ENCODE results near the gene HS3ST2.

The HS3ST2 gene

GRCh38 chr16:22813948-22814710, at the start of gene HS3ST2:
Gene HS3ST2 (plus strand): TSS chr16:22814162. CDS start chr16:22814611, 449 bp downstream.
- no peak for DNase-seq (ENCODE audit: low read depth in 2 of 2)

DNA sequence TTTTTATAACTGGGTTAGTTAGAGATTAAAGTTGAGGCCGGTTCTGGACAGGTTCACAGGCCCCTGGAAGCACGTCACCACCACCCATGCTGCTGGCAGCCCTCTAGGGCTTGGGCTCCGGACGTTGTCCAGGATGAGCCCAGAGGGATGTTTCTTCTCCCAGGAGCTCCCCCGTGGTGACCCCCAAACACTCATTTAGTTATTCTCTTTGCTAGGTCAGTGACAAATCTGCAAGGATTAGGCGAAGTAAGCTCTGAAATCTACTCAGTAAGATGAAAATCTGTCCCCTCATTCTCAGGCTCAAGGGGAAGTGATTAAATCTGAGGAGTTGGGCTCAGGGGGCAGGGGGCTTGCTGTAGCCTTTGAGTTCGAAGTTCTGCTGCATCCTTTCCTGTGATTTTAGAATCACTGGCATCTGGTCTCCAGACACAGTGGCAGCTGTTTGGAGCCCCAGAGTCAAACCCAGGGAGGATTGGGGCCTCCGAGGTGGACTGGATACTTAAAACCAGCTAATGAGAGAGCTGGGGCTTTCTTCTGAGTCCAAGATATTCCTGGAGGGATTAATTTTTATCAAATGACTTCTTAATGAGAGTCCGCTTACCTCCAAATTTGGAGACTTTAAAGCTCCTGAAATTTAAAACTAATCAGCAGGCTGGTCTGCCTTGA, 49.2 kb upstream of the HS3ST2 start:
- DNase-seq (ENCODE audit: low read depth in 2 of 2) = no peak

DNA sequence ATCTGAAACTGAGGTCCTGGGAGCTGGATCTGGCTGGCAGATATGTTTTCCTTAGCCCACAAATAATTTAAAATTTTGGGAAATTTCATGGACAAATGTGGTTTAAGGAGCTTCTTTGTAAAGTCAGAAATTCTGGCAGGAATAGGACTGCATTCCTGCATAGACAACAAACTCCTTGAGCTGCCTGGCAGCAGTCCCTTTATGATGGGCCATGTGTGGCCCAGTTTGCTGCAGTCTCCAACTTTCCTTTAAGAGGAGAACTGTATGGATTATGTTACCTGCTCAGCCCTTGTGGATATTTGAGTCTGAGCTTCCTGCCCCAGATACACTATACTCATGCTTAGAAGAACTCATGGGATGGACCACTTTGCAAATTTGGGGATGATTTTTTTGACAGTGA, 48.5 kb upstream of the HS3ST2 start:
- DNase-seq (ENCODE audit: low read depth in 2 of 2) = no peak

- no peak for DNase-seq (ENCODE audit: low read depth in 2 of 2)
Measured at GRCh38 chr16:22770866-22771265, 43.1 kb upstream of the HS3ST2 start.

GRCh38 chr16:22771551-22771950, 42.4 kb upstream of the HS3ST2 start:
- DNase-seq (ENCODE audit: low read depth in 2 of 2) = no peak

DNA sequence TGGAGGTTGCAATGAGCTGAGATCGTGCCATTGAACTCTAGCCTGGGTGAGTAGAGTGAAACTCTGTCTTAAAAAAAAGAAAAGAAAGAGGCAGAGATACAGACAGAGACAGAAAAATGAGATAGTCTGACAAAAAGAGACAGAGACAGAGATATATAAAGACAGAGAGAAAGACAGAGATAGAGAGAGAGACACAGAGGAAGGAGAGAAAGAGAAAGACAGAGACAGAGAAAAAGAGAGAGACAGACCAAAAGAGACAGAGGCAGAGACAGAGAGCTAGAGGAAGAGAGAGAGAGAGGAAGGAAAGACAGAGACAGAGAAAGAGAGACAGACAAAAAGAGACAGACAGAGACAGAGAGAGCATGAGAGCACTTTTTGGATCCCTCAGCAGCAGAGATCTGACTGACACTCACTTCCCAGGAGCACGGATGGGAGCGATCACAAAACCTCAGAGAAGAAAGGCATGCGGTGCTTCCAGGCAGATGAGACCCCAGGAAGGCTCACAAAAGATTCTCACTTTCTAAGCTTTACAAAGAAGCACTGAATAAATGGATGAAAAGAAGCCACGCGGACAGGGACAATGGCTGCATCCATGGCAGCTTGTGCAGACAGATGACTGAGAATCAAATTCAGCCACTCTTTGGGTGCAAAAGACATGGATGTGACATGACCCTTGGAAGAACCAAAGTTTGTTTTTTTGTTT, 38.6 kb upstream of the HS3ST2 start:
- DNase-seq (ENCODE audit: low read depth in 2 of 2) = no peak

DNA sequence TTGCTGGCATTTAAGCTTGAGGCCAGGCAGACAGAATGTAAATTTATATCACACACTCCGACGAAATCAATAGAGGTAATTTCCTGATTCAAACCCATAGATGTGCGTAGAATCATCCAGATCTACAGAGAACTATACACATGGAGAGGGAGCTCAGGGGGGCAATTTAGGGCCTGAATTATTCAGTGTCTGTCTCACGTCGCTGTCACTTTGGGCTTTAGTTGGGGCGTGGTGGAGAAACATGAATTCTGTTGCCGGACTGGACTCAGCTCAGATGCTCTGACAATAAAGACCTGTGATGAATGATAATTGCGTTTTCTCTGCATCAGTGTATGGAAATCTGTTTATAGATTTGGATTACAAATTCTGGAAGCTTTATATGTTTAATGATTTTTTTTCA, 32.5 kb upstream of the HS3ST2 start:
- no peak for DNase-seq (ENCODE audit: low read depth in 2 of 2)

DNA sequence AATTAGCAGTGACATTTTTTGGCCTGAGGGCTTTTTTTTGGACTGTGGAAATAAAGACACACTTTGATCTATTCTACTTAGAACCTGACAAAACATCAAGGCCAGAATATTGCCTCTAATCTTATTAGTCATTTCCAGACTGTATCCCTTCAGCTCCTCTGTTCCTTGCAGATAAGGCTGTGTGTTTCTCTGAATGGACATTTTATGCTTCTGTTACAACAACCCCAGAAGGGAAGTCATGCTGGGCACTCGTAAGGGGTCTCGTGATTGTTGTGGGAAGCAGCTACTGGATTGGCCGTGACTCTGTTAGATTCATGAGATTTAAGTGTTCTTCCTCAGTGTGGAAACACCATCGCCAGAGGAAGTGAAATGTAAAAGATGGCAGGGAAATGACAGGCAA, 31.6 kb upstream of the HS3ST2 start:
- no peak for DNase-seq (ENCODE audit: low read depth in 2 of 2)

DNA sequence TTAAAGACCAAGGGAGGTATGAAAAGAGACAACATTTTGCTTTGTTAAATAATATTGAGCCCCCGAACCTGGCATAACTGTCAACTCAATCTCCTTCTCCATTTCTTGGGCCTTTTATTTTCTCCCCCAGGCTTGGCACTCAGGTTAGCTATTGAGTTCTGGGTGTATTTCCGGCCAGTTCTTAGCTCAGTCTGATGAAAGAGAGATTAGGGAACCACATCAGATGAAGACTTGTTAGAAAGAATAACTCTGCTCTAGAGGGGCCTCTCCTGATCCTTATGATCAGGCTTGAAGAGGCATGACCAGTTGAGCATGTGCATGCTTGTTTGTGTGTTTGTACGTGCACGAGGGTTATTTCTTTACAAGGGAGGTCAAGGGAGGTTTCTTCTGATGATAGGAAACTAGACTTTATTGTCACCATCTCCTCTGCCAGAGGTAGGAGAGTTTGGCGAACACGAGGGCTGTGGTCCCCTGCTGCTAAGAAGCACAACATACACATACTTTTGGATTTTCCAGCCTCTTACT, 29.2 kb upstream of the HS3ST2 start:
- no peak for DNase-seq (ENCODE audit: low read depth in 2 of 2)

- no peak for DNase-seq (ENCODE audit: low read depth in 2 of 2)
Measured at GRCh38 chr16:22785552-22785951, 28.4 kb upstream of the HS3ST2 start.

DNA sequence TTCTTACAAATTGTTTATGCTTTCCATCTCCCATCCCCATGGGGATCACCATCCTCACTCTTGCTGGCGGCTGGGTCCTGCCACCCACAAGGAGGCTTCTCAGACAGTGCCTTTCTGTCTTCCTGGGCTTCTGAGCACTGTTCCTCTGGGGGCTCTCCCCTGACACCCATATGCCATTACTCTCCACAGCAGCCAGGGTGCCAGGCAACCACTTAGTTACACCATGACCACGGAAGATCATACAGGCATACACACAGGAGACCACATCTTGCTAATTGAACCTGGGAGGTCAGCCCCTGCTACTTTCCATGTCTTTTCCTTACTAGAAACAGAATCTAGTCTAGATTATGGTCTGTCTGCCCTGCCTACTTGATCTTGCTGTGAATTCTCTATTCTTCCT, 27.7 kb upstream of the HS3ST2 start:
- no peak for DNase-seq (ENCODE audit: low read depth in 2 of 2)

DNA sequence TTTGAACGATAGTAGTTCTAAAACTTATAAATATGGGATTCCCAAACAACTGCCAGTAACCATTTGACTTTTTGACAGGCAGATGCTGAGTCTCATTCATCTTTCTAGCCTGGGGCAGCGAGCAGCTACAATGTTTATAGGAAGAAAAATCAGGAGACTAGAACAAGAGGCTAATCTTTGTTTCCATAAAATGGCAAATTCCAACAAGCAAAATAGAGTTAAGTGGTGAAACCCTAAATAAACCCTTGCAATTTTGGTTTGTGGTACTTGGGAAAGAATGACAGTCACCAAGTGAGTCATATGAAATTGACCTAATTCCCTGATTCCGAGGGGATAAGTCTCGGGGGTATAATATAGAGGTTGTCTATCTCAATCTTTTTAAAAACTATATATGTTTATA, 27.3 kb upstream of the HS3ST2 start:
- no peak for DNase-seq (ENCODE audit: low read depth in 2 of 2)

- DNase-seq (ENCODE audit: low read depth in 2 of 2) = no peak
Measured at GRCh38 chr16:22787466-22788192, 26.3 kb upstream of the HS3ST2 start.

DNA sequence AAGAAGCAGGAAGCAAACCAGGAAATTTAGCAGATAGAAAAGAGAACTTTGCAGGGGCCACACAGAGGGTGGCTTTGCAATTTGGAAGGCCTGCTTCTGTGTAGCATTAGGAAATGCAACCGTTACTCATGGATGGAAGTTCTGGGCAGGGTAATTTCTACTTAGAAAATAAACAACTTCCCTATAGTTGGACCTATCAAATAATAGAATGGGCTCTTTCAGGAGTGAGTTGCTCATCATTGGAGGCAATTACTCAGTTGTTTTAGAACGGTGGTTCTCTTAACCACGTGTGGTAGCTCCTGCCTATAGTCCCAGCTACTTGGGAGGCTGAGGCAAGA, 25.8 kb upstream of the HS3ST2 start:
- DNase-seq (ENCODE audit: low read depth in 2 of 2) = no peak

GRCh38 chr16:22789281-22789945, 24.5 kb upstream of the HS3ST2 start:
- DNase-seq (ENCODE audit: low read depth in 2 of 2) = no peak

GRCh38 chr16:22797551-22797950, 16.4 kb upstream of the HS3ST2 start:
- no peak for DNase-seq (ENCODE audit: low read depth in 2 of 2)

DNA sequence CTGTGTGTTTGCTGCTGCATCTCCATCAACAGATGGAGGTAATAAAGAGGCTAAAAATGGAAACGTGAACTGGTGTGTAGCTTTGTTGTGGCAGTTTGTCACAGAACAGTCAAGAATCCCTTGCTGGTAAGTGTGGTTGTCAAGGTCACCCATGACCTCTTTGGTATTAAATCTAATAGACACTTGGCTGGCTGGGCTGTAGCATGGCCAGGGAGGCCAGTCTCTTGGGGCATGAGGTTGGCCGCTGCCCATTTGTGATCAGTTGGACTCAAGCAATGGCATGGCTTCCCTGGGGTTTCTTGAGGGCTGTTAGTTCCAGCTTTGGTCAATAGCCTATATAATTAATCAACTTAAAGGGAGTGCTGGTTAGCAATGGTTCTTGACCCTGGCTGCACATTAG, 14.8 kb upstream of the HS3ST2 start:
- no peak for DNase-seq (ENCODE audit: low read depth in 2 of 2)

GRCh38 chr16:22804893-22805292, 9.1 kb upstream of the HS3ST2 start:
- DNase-seq (ENCODE audit: low read depth in 2 of 2) = no peak

- no peak for DNase-seq (ENCODE audit: low read depth in 2 of 2)
Measured at GRCh38 chr16:22805326-22805725, 8.6 kb upstream of the HS3ST2 start.

- DNase-seq (ENCODE audit: low read depth in 2 of 2) = no peak
Measured at GRCh38 chr16:22806811-22807210, 7.2 kb upstream of the HS3ST2 start.

GRCh38 chr16:22810226-22810625, 3.7 kb upstream of the HS3ST2 start:
- DNase-seq (ENCODE audit: low read depth in 2 of 2) = no peak

Measured in stimulated activated CD8-positive, alpha-beta memory T cell treated with anti-CD3 and anti-CD28 coated beads, Interleukin-2, amount 100 ng/mL, for 1 hour (primary cell).